Stimulated activated naive B cell treated with anti-CD40 and anti-IgM and Interleukin-4, amounts not matched to agents 10 μg/mL and 1 μg/mL and 100 μg/mL, for 72 hours (primary cell): Measurements from ENCODE around the gene DLG5.

Experiments
- ATAC-seq, 2 donors: fragments of 150-1000 bp; cut with Tn5 transposase; replicated peaks; 2 replicates each; pipeline ENCODE4 v1.10.0; 2021; ENCODE audit warnings: moderate library complexity in 1 of 2
- DNase-seq: peaks from one replicate; pipeline ENCODE4 v3.0.0; 2021
- H3K27ac Mint-ChIP-seq: one replicate; pipeline ENCODE4 v1.8.0; 2022; ENCODE audit warnings: mild to moderate bottlenecking, mixed read lengths
- H3K27me3 Mint-ChIP-seq, 2 donors: one replicate each; pipeline ENCODE4 v1.8.0; 2022; ENCODE audit warnings: mixed read lengths in 2 of 2
- H3K36me3 Mint-ChIP-seq, 2 donors: one replicate each; pipeline ENCODE4 v1.8.0; 2022; ENCODE audit warnings: mixed read lengths in 2 of 2, mild to moderate bottlenecking in 1 of 2
- H3K4me1 Mint-ChIP-seq, 2 donors: one replicate each; pipeline ENCODE4 v1.8.0; 2022; ENCODE audit warnings: mixed read lengths in 2 of 2, mild to moderate bottlenecking in 1 of 2
- H3K4me3 Mint-ChIP-seq, 2 donors: one replicate each; pipeline ENCODE4 v1.8.0; 2022; ENCODE audit warnings: mild to moderate bottlenecking in 2 of 2, mixed read lengths in 2 of 2, moderate library complexity in 1 of 2
- H3K9me3 Mint-ChIP-seq, 2 donors: one replicate each; pipeline ENCODE4 v1.8.0; 2022; ENCODE audit warnings: mixed read lengths in 2 of 2, mild to moderate bottlenecking in 1 of 2

The DLG5 gene

DNA sequence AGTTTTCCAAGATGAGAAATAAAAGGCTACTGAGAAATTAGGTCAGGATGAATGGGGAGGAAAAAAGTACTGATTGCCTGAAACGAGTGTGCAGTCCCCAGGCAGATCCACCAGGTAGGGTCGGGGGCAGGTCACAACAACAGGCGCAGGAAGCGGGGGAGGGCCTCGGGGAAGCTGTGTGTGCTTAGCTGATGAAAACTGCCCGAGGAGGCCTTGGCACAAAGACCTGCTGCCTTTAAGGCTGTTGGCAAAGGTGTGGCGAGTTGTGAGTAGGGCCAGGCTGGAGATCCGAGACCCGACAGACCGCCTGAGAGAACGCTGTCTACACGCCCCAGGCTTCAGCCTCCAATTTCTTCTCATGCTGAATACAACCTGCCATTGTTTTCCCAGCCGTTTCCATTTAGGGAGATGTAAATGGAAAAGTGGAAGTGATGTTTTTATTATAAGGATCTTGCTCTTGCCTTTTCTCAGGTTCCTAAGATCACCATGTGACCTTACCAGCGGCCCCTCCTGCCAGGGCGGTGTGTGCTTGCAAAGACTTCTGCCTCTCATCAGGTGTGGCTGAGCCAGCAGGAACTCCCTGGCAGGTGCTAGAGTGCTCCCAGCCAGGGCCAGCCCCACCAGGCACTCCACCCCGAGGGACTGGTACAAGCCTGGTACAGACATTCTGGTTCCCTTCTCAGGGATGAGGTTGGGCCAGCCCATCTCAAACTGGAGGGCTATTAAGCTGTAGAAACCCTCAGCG is 60.8 kb downstream of the DLG5 start:
- Mint-ChIP-seq H3K27ac (no peak overlapping the region), H3K36me3 (no peaks in the 10 kb centered on the region), H3K4me3 (no peak overlapping the region), H3K9me3 (no peaks in the 10 kb centered on the region), H3K4me1 (peaks cover 0 to 2% of the 10 kb centered on the region in 2 donors), H3K27me3 (no peaks in the 10 kb centered on the region)
- no peak for DNase-seq
- ATAC-seq: no peak

DNA sequence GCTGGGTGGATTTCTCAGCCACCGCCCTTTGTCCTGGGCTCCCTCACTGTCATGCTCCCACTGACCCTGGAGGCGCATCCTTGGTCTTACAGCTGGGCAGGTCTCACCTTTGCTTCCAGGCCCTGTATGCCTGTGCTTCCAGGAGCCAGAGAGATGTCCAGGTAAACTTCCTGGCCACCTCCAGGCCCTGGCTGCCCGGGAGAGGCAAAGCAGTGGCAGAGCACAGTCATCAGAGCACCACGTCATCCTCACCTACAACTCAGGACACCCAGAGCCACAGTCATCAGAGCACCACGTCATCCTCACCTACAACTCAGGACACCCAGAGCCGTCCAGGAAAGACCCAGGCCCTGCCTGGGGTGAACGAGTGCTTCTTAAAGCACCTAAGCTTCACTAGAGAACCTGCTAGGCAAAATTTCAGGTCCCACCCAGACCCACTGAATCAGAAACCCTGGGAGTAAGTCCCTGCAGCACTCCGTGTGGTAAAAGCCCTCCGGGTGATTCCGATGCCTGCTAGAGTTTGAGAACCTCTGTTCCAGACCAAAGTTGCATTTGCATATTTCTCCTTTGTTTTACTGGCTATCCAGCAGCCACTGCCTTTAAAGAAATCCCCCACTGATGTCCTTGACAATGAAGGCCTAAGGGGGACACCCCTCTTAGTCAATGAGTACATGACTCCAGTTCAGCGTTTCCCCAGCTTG is 62.3 kb downstream of the DLG5 start:
- Mint-ChIP-seq H3K27me3 (no peaks in the 10 kb centered on the region), H3K4me3 (no peak overlapping the region), H3K36me3 (no peaks in the 10 kb centered on the region), H3K4me1 (peaks cover 0 to 2% of the 10 kb centered on the region in 2 donors), H3K27ac (no peak overlapping the region), H3K9me3 (no peaks in the 10 kb centered on the region)
- no peak for DNase-seq
- ATAC-seq: no peak

DNA sequence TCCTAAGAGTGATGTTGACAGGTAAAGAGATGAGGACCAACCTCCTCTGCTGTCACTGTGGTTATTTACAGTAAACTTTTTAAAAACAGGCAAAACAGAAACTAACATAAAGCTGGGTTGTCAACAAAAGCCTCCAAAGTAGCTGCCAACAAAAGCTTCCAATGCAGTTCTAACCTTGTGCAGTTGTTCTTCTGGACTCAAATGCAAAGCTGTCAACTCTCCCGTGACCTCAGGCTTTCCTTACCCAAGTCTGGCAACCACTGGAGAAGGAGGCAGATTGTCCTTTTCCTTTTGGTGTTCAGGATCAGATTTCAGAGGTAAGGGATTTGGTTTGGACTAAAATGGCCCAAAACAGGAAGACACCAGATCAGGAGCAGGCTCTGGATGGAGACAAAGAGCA is 63.1 kb downstream of the DLG5 start:
- H3K4me3 Mint-ChIP-seq: no peak overlapping the region
- H3K27me3 Mint-ChIP-seq: no peaks in the 10 kb centered on the region
- no peaks in the 10 kb centered on the region for H3K9me3 Mint-ChIP-seq
- peaks cover 0 to 2% of the 10 kb centered on the region in 2 donors for H3K4me1 Mint-ChIP-seq
- no peaks in the 10 kb centered on the region for H3K36me3 Mint-ChIP-seq
- ATAC-seq (no peak), DNase-seq (no peak)
- no peak overlapping the region for H3K27ac Mint-ChIP-seq

DNA sequence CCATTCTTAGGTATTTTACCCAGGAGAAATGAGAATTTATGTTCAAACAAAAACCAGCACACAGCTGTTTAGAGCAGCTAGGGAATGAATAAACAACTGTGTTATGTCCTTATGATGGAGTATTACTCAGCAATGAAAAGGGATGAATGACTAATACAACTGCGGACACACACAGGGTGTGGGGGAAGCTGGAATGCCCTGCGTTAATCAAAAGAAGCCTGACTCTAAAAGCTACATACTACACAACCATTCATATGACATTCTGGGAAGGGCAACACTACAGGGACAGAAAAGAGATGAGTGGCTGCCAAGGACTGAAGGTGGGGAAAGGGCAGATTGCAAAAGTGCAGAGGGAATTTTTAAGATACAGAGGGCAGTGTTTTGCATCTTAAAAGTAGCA is 64.0 kb downstream of the DLG5 start:
- Mint-ChIP-seq H3K4me1 (peaks cover 0 to 2% of the 10 kb centered on the region in 2 donors), H3K36me3 (no peaks in the 10 kb centered on the region), H3K27me3 (no peaks in the 10 kb centered on the region), H3K27ac (no peak overlapping the region), H3K9me3 (no peaks in the 10 kb centered on the region), H3K4me3 (no peak overlapping the region)
- DNase-seq: no peak
- ATAC-seq: no peak

DNA sequence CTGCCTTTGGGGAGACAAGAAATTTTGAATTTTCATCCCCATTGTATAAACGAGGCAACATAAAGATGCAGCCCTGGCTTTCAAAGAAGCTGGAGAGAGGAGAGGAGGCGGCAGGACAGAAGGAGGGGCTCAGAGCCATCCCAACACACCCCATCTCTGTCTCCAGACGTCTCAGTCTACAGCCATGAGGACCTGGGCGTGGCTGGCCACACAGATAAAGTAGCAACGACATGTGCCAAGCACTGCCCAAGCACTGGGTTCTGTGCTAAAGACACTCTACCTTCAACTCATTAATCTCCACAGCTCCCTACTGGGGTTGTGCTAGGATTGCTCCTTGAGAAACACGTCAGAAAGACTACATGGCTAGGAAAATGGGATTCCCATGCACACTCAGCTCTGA is 65.2 kb downstream of the DLG5 start:
- DNase-seq (no peak), ATAC-seq (no peak)
- no peaks in the 10 kb centered on the region for H3K9me3 Mint-ChIP-seq
- no peaks in the 10 kb centered on the region for H3K27me3 Mint-ChIP-seq
- H3K36me3 Mint-ChIP-seq: no peaks in the 10 kb centered on the region
- H3K4me1 Mint-ChIP-seq: peaks cover 0 to 2% of the 10 kb centered on the region in 2 donors
- no peak overlapping the region for H3K27ac Mint-ChIP-seq
- H3K4me3 Mint-ChIP-seq: no peak overlapping the region

DNA sequence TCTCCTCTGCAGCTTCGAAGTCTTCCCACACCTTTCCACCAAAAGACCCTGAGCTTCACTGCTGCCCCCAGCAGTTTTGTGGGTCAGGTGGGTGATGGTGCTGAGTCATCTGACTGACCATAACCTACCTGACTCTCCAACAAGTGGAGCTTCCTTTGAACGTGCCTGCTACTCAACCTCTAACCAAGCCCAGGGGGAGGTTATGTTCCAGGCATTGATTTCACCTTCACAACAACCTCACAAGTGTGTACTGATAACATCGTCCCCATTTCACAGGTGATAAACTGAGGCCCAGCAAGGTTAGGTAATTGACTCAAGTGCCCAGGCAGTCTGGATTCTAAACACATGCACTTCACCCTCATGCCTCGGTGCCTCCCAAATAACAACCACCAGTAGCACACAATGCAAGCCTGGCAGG is 66.7 kb downstream of the DLG5 start:
- Mint-ChIP-seq H3K27me3 (no peaks in the 10 kb centered on the region), H3K4me3 (no peak overlapping the region), H3K27ac (no peak overlapping the region), H3K9me3 (no peaks in the 10 kb centered on the region), H3K4me1 (no peaks in the 10 kb centered on the region), H3K36me3 (no peaks in the 10 kb centered on the region)
- no peak for DNase-seq
- no peak for ATAC-seq

DNA sequence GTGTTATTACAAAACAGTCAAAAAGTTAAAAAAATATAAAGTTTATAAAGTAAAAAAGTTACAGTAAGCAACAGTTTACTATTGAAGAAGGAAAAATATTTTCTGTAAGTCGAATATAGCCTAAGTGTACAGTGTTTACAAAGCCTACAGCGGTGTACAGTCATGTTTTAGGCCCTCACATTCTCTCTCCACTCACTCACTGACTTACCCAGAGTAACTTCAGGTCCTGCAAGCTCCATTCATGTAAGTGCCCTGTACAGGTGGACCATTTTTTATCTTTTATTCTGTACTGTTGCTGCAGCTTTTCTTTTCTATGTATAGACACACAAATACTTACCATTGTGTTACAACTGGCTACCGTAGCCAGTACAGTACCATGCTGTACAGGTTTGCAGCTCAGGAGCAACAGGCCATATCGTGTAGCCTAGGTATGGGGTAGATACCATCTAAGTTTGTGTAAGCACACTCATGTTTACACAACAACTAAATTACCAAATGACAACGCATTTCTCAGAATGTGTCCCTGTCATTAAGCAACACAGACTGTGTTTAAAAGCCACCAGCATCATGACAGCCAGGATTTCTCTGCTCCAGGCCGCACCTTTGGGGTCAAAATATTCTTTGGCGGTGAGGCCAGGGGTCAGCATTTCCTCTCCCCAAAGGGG is 67.2 kb downstream of the DLG5 start:
- no peak overlapping the region for H3K4me3 Mint-ChIP-seq
- H3K9me3 Mint-ChIP-seq: no peaks in the 10 kb centered on the region
- H3K27ac Mint-ChIP-seq: no peak overlapping the region

DNA sequence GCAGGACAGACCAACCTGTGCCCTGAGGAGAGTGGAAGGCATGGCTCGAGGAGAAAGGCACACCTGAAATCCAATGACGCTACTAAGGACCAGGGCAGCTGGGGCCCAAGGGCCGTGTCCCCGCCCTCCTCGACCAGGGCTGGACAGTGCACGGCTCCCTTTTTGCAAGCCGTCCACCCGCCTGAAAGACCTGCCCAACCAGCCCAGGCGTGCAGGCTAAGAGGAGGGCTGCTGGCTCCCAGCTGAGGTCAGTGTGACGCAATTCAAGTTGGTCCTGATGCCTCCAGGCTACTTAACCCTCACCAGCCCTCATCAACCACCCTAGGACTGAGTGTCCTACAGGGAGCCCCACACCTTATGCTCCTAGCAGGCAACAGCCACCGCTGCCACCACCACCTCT is 69.3 kb downstream of the DLG5 start:
- H3K27ac Mint-ChIP-seq: no peak overlapping the region
- H3K36me3 Mint-ChIP-seq: no peaks in the 10 kb centered on the region
- H3K27me3 Mint-ChIP-seq: no peaks in the 10 kb centered on the region
- no peak overlapping the region for H3K4me3 Mint-ChIP-seq
- ATAC-seq: no peak
- no peaks in the 10 kb centered on the region for H3K4me1 Mint-ChIP-seq
- H3K9me3 Mint-ChIP-seq: no peaks in the 10 kb centered on the region
- no peak for DNase-seq

More for the DNA sequence above, 67.2 kb downstream of the DLG5 start:
- H3K36me3 Mint-ChIP-seq: no peaks in the 10 kb centered on the region
- ATAC-seq (no peak), DNase-seq (no peak)
- H3K27me3 Mint-ChIP-seq: no peaks in the 10 kb centered on the region
- H3K4me1 Mint-ChIP-seq: no peaks in the 10 kb centered on the region

DNA sequence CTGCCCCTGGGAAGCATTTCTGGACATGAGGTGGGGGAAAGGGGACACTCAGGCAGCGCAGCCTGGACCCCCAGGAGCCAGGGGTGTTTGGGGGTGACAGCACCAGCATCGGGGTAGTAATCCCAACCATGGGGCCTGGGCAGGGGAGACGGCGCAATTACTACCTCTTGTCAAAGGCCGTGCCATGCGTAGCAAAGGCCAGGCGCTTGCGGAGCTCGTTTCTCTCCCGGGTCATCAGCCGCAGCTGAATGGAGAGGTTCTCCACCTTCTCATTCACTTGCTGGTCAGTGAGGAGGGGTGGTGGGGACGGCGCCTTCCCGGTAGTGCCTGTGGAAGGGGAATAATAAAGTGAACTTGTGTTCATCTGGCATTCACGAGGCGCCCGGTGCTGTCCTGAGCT is 70.0 kb downstream of the DLG5 start:
- no peak for DNase-seq
- H3K36me3 Mint-ChIP-seq: no peaks in the 10 kb centered on the region
- ATAC-seq: no peak
- no peaks in the 10 kb centered on the region for H3K4me1 Mint-ChIP-seq
- H3K9me3 Mint-ChIP-seq: no peaks in the 10 kb centered on the region
- no peak overlapping the region for H3K4me3 Mint-ChIP-seq
- H3K27me3 Mint-ChIP-seq: no peaks in the 10 kb centered on the region
- no peak overlapping the region for H3K27ac Mint-ChIP-seq

DNA sequence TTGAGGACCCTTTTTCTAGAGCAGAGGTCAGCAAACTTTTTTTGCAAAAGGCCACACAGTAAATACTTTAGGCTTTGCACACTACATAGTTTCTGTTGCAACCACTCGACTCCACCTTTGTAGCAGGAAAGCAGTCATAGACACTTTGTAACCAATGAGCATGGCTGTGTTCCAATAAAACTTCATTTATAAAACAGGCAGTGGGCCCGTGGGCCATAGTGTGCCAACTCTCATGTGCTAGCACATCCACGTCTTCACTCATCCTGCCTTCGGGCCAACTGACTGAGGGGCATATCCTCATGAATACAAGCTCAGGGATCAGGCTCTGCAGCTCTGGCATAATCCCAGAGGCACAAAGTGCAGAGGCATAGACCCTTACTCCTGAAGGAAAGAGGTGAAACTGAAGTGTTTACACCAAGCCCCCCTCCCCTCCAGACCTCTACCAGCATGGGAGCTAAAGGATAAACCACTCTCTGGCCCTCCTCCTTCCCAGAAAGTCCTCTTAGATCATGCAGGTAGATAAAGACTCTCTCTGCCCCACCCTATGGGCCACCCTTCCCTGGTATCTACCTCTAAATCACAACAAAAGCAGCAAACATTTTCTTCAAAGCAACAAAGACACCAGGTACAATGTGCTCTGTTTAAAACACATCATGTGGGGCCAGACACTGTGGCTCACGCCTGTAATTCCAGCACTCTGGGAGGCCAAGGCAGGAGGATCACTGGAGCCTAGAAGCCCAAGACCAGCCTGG is 71.0 kb downstream of the DLG5 start:
- H3K27me3 Mint-ChIP-seq: no peaks in the 10 kb centered on the region
- no peak overlapping the region for H3K4me3 Mint-ChIP-seq
- no peak overlapping the region for H3K27ac Mint-ChIP-seq
- no peaks in the 10 kb centered on the region for H3K9me3 Mint-ChIP-seq
- H3K4me1 Mint-ChIP-seq: no peaks in the 10 kb centered on the region
- H3K36me3 Mint-ChIP-seq: no peaks in the 10 kb centered on the region
- ATAC-seq (no peak), DNase-seq (no peak)

DNA sequence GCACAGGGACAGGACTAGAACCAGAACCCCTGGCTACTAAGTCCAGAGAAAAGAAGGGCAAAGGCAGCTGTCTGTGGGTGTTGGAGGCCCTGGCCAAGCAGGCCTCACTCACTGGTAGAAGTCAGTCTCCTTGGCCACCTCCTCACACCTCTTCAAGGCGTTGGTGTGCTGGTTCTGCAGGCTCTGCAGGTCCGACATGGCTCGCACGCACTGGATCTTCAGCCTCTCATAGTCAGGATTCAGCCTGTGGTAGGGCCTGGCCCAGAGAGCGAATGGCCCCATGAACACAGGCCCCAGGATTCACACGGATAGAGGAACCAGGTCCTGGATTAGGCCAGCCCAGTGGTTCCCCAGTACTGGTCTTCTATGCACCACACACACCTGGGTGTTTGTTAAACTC is 72.4 kb downstream of the DLG5 start:
- H3K9me3 Mint-ChIP-seq: no peaks in the 10 kb centered on the region
- no peak overlapping the region for H3K27ac Mint-ChIP-seq
- no peak overlapping the region for H3K4me3 Mint-ChIP-seq
- H3K36me3 Mint-ChIP-seq: no peaks in the 10 kb centered on the region
- H3K27me3 Mint-ChIP-seq: no peaks in the 10 kb centered on the region
- no peak for ATAC-seq
- no peak for DNase-seq
- peaks cover 4 to 7% of the 10 kb centered on the region in 2 donors for H3K4me1 Mint-ChIP-seq

DNA sequence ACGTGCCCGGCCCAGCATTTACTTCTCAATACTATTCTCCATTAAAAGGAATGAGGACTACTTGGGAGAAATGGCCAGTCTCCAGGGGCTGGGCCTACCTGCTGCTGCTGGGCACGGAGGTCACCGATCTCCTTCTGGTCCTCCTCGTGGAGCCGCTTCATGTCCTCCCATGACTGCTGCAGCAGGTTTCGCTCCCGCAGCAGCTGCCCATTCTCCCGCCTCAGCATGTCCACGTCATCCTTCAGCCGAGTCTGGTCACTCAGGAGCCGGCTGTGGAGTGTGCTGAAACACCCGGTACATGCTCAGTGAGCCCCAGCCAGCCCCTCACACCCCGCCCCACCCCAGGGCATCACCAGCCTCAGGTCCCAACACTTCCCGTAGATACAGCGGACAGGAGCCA is 73.3 kb downstream of the DLG5 start:
- Mint-ChIP-seq H3K36me3 (no peaks in the 10 kb centered on the region), H3K4me1 (peaks cover 9% of the 10 kb centered on the region in 2 donors), H3K4me3 (no peak overlapping the region), H3K27ac (no peak overlapping the region), H3K9me3 (no peaks in the 10 kb centered on the region), H3K27me3 (no peaks in the 10 kb centered on the region)
- DNase-seq (no peak), ATAC-seq (no peak)

DNA sequence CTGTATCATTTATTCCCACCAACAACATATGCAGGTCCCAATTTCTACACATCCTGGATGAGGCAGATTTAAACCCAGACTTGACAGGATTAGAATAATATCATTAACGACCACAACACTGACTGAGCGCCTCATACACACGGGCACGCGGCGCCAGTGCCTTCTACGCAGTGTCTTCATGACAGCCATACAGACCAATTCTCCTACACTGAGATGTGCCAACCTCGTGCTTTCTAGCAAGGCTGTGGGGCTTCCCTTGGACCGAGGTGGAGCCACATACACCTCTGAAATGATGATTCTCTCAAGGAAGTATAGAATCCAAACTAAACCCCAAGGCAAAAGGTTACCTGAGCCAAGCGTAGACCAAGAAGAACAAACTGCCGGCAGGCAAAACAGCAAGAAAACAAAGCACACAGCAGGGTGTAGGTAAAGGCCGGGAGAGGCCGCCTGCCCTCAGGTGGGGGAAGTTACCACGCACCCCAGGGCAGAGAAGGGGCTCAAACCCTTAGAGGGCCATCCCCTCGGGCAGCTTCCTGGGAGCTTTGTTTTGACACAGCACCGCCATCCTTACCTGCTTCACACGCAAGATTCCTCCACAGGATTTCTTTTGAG is 75.8 kb downstream of the DLG5 start:
- no peaks in the 10 kb centered on the region for H3K9me3 Mint-ChIP-seq
- no peaks in the 10 kb centered on the region for H3K36me3 Mint-ChIP-seq
- peaks cover 14 to 16% of the 10 kb centered on the region in 2 donors for H3K4me1 Mint-ChIP-seq
- H3K27me3 Mint-ChIP-seq: no peaks in the 10 kb centered on the region
- H3K27ac Mint-ChIP-seq: no peak overlapping the region
- no peak for DNase-seq
- ATAC-seq: no peak
- H3K4me3 Mint-ChIP-seq: no peak overlapping the region

DNA sequence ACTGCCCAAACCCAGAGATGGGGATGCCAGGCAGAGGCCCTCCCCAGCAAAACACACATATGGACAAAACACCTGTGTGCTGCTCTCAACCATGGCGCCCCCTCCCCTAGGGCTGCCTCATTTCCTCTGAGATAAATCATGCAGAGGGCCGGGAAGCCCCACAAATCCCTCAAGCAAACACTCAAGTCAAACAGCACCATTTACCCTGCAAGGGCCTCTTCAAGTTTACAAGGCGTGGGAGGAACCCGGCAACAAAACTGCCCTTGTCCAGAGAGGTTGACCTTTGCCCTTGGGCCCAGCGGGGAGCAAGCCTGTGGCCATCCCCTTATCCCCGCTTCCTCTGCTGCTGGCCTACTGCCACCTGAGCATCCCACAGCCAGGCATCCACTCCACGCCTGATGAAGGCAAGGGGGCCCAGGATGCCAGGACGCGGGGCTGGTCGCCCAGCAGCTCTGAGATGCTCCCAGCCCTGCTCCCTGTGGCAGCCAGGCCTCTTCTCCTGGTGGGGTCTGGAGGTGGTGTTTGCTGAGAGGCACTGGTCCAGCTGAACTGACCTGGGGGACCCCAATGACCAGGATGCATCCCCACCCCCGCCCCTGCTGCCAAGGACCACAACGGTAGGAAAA is 77.4 kb downstream of the DLG5 start:
- H3K27ac Mint-ChIP-seq: peak overlapping the region; percentile 9
- DNase-seq (peak; percentile 19), ATAC-seq (peak; percentile 75 to 78)
- H3K27me3 Mint-ChIP-seq: no peaks in the 10 kb centered on the region
- no peak overlapping the region for H3K4me3 Mint-ChIP-seq
- H3K9me3 Mint-ChIP-seq: no peaks in the 10 kb centered on the region
- no peaks in the 10 kb centered on the region for H3K36me3 Mint-ChIP-seq
- peaks cover 14 to 16% of the 10 kb centered on the region in 2 donors for H3K4me1 Mint-ChIP-seq
